ENCODE results near the gene DLG1. TPM values are rescaled to one million over a fixed set of nuclear protein-coding genes. Genes with fewer than 3 reads are reported as not detected.

DLG1 gene
- total and polyA plus RNA-seq, 9 of the 15 experiments (the other 6 are each of a cell fraction or from before 2014, with no cell fraction given): 9.4 to 63.5 (median 43.6) TPM

DNA sequence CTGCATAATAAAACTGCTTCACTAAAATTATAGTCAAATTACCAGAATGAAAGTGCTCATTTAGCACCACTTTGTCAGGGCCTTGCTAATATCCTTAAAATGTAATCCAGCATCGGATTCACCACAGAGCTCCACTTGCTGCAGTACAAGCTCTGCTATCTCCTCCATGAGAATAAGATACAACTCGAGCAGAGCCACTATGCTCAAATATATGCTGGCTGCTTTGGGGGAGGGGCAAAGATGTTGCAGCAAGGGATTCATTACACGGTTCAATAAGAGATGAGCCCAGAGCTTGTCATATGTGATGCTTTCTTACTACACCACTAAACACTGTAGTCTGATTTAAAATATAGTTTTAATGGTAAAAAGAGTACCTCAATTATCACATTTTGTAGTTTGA is 72.2 kb downstream of the DLG1 start:
- ChIA-PET POLR2A (no interaction called here), CTCF (ENCODE audit: low intra/inter-chr PET ratio) (interaction anchor here (0.6 kb wide), 1 partner anchor 301 kb away, joined by 3 read pairs; no protein-coding TSS in a partner anchor)
- in situ Hi-C loops (cut with MboI) (no loop called here), intact Hi-C loops (cut with micrococcal nuclease) (loop anchor here (10.0 kb wide), 1 partner anchor 279 kb away; no protein-coding TSS in a partner anchor)
- Histone ChIP-seq H3K79me2 (ENCODE audit: control insufficient read depth, insufficient read depth, low read length) (peaks cover 87% of the 10 kb centered on the region), H3K36me3 (ENCODE audit: control insufficient read depth, insufficient read depth, low read length) (no peaks in the 10 kb centered on the region; the same call in 2 of the 3 replicates), H3K27ac (ENCODE audit: extremely low read depth, low read depth, low read length) (no peak overlapping the region), H3K4me1 (replicated peaks in 1 of 2; ENCODE audit: control insufficient read depth in 2 of 2, insufficient read depth in 2 of 2, low read length in 2 of 2) (peaks cover 2 to 12% of the 10 kb centered on the region in 2 experiments; a peak in 4 of 5 replicates), H4K20me1 (replicated peaks; ENCODE audit: control insufficient read depth, insufficient read depth, low read length) (0 out of 2 replicates have a peak, but pooled peaks cover 11% of the 10 kb centered on the region), H3K27me3 (ENCODE audit: control insufficient read depth in 2 of 2, insufficient read depth in 2 of 2, low read length in 2 of 2) (no peaks in the 10 kb centered on the region), H3K9ac (ENCODE audit: insufficient read depth in 1 of 2, low read depth in 2 of 2, low read length in 2 of 2) (no peak overlapping the region), H3K9me3 (replicated peaks; ENCODE audit: control insufficient read depth, insufficient read depth, low read depth, low read length) (no peaks in the 10 kb centered on the region), H2AFZ (ENCODE audit: low read depth, low read length) (no peak overlapping the region), H3K4me2 (ENCODE audit: insufficient read depth, low read length) (no peak overlapping the region), H3K4me3 (no peak overlapping the region), H3K9me1 (ENCODE audit: control insufficient read depth, insufficient read depth, low read length) (no peaks in the 10 kb centered on the region)
- DNase-seq (ENCODE audit: extremely low read depth in 1 of 4, low spot score in 3 of 4): peak in 2 of 4 experiments; percentile 13 to 31
- TF ChIP-seq, protein P1, sequence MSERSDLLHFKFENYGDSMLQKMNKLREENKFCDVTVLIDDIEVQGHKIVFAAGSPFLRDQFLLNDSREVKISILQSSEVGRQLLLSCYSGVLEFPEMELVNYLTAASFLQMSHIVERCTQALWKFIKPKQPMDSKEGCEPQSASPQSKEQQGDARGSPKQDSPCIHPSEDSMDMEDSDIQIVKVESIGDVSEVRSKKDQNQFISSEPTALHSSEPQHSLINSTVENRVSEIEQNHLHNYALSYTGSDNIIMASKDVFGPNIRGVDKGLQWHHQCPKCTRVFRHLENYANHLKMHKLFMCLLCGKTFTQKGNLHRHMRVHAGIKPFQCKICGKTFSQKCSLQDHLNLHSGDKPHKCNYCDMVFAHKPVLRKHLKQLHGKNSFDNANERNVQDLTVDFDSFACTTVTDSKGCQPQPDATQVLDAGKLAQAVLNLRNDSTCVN (CRISPR knock-in tag; IDR thresholded peaks at IDR 0.05): no peak
- TF ChIP-seq ZNF75A (CRISPR knock-in tag; IDR thresholded peaks at IDR 0.05) (no peak), ZNF764 (CRISPR knock-in tag; IDR thresholded peaks at IDR 0.05; ENCODE audit: low read depth) (no peak), ZFPM2 (CRISPR knock-in tag; IDR thresholded peaks at IDR 0.05) (no peak), C11orf30 (IDR thresholded peaks at IDR 0.05; ENCODE audit: low read depth) (no peak), PPARD (CRISPR knock-in tag; IDR thresholded peaks at IDR 0.05) (no peak), FOXK2 (conservative IDR thresholded peaks at IDR 0.05 in 1 of 2, IDR thresholded peaks at IDR 0.05 in 1 of 2; ENCODE audit: low read depth in 2 of 2) (no peak), ZNF766 (CRISPR knock-in tag; conservative IDR thresholded peaks at IDR 0.05) (no peak)
- TF ChIP-seq, protein P2, sequence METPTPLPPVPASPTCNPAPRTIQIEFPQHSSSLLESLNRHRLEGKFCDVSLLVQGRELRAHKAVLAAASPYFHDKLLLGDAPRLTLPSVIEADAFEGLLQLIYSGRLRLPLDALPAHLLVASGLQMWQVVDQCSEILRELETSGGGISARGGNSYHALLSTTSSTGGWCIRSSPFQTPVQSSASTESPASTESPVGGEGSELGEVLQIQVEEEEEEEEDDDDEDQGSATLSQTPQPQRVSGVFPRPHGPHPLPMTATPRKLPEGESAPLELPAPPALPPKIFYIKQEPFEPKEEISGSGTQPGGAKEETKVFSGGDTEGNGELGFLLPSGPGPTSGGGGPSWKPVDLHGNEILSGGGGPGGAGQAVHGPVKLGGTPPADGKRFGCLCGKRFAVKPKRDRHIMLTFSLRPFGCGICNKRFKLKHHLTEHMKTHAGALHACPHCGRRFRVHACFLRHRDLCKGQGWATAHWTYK (CRISPR knock-in tag; IDR thresholded peaks at IDR 0.05): no peak
- TF ChIP-seq, protein P3, sequence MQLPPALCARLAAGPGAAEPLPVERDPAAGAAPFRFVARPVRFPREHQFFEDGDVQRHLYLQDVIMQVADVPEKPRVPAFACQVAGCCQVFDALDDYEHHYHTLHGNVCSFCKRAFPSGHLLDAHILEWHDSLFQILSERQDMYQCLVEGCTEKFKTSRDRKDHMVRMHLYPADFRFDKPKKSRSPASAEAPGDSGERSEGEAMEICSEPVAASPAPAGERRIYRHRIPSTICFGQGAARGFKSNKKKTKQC (CRISPR knock-in tag; IDR thresholded peaks at IDR 0.05): no peak
- ATAC-seq: peak; percentile 56
- FAIRE-seq: no peak
- 16% methylated on average over 3 of the region's 3 CpGs for WGBS (ENCODE audit: insufficient coverage, low coverage, missing lambda C conversion rate)
- BruUV-seq (replicated peaks): no TSS peak
